Omental fat pad (tissue), 4 donors: ENCODE measurements around the gene SPRED3. TPM values are rescaled to one million over a fixed set of nuclear protein-coding genes. Genes with fewer than 3 reads are reported as not detected.
"Not testable (repeated sequence)": the region's sequence is repeated elsewhere in the genome, so short reads cannot be mapped to it uniquely, and the experiment has no call there.

ENCODE experiments used
- ATAC-seq: fragments of 150-250 bp; one replicate; pipeline ENCODE4 v1.9.1; 2016; ENCODE audit warnings: mild to moderate bottlenecking, moderate library complexity; ENCODE audit not compliant: low FRiP score
- DNase-seq: peaks from one replicate; pipeline ENCODE4 v3.0.0-alpha.2; 2019; ENCODE audit warnings: low spot score
- CTCF ChIP-seq, 3 donors: fragments of 450-650 bp; IDR thresholded peaks; one replicate each; pipeline ENCODE4 v1.5.1; 2016 to 2017; ENCODE audit warnings: antibody characterized with exemption in 3 of 3, mild to moderate bottlenecking in 3 of 3, moderate library complexity in 2 of 3
- total RNA-seq, 4 donors: library from RNA; depleted of rRNA; stranded (reverse); fragments of >200 nt; gene quantifications; one replicate each; pipeline ENCODE4 v1.1.0, GENCODE V29; 2016

SPRED3 gene
- total RNA-seq, 4 donors from 2014 or later = 0.44 to 0.93 (median 0.84) TPM; not detected in 1

- no peak for ATAC-seq
- no peak for TF ChIP-seq CTCF (IDR thresholded peaks at IDR 0.05)
- no peak for DNase-seq
Measured at GRCh38 chr19:38411041-38411712, 22.7 kb downstream of the SPRED3 start.

- not testable (repeated sequence) for DNase-seq, ATAC-seq
Measured at GRCh38 chr19:38411898-38412297, 23.4 kb downstream of the SPRED3 start.

GRCh38 chr19:38412491-38412890 lies 24.0 kb downstream of the SPRED3 start:
- ATAC-seq = no peak
- no peak for TF ChIP-seq CTCF (IDR thresholded peaks at IDR 0.05)

GRCh38 chr19:38412961-38413360 lies 24.5 kb downstream of the SPRED3 start:
- no peak for TF ChIP-seq CTCF (IDR thresholded peaks at IDR 0.05)
- DNase-seq = no peak
- no peak for ATAC-seq

More at GRCh38 chr19:38412491-38412890, 24.0 kb downstream of the SPRED3 start:
- DNase-seq = no peak

- no peak for DNase-seq
- ATAC-seq = no peak
- TF ChIP-seq CTCF (IDR thresholded peaks at IDR 0.05) = no peak
Measured at GRCh38 chr19:38413416-38413815, 24.9 kb downstream of the SPRED3 start.

GRCh38 chr19:38417146-38417543 lies 28.6 kb downstream of the SPRED3 start:
- DNase-seq (no peak), ATAC-seq (no peak)
- TF ChIP-seq CTCF (IDR thresholded peaks at IDR 0.05) = no peak

- peak; percentile 56 for ATAC-seq
- no peak for TF ChIP-seq CTCF (IDR thresholded peaks at IDR 0.05)
- DNase-seq = no peak
Measured at GRCh38 chr19:38417544-38418506, 29.3 kb downstream of the SPRED3 start.
